ENCODE data around the gene SLAIN2.
"Not testable (repeated sequence)": the region's sequence is repeated elsewhere in the genome, so short reads cannot be mapped to it uniquely, and the experiment has no call there.

SLAIN2 gene

GRCh38 chr4:48445704-48446103 is 104.4 kb downstream of the SLAIN2 start:
- peak; percentile 37 for DNase-seq (ENCODE audit: low spot score)

- no peak for DNase-seq (ENCODE audit: low spot score)
Observed at GRCh38 chr4:48446642-48447041, 105.3 kb downstream of the SLAIN2 start.

GRCh38 chr4:48449151-48449550 is 107.8 kb downstream of the SLAIN2 start:
- no peak for DNase-seq (ENCODE audit: low spot score)

- DNase-seq (ENCODE audit: low spot score) = no peak
Observed at GRCh38 chr4:48450740-48451139, 109.4 kb downstream of the SLAIN2 start.

- DNase-seq (ENCODE audit: low spot score) = not testable (repeated sequence)
Observed at GRCh38 chr4:48451656-48452055, 110.3 kb downstream of the SLAIN2 start.

GRCh38 chr4:48454591-48454990 is 113.3 kb downstream of the SLAIN2 start:
- no peak for DNase-seq (ENCODE audit: low spot score)

GRCh38 chr4:48461000-48461399 is 119.7 kb downstream of the SLAIN2 start:
- no peak for DNase-seq (ENCODE audit: low spot score)

- DNase-seq (ENCODE audit: low spot score) = no peak
Observed at GRCh38 chr4:48462363-48462762, 121.0 kb downstream of the SLAIN2 start.

GRCh38 chr4:48467442-48467841 is 126.1 kb downstream of the SLAIN2 start:
- no peak for DNase-seq (ENCODE audit: low spot score)

GRCh38 chr4:48467891-48468290 is 126.6 kb downstream of the SLAIN2 start:
- no peak for DNase-seq (ENCODE audit: low spot score)

GRCh38 chr4:48470137-48470536 is 128.8 kb downstream of the SLAIN2 start:
- no peak for DNase-seq (ENCODE audit: low spot score)

- DNase-seq (ENCODE audit: low spot score) = no peak
Observed at GRCh38 chr4:48470570-48470969, 129.2 kb downstream of the SLAIN2 start.

- no peak for DNase-seq (ENCODE audit: low spot score)
Observed at GRCh38 chr4:48472794-48473193, 131.5 kb downstream of the SLAIN2 start.

- no peak for DNase-seq (ENCODE audit: low spot score)
Observed at GRCh38 chr4:48475770-48476169, 134.4 kb downstream of the SLAIN2 start.
